HepG2 (cell line): ENCODE data around the gene TMEM250. TPM values are rescaled to one million over a fixed set of nuclear protein-coding genes. Genes with fewer than 3 reads are reported as not detected.
A peak's percentile ranks its signal among the peaks of the same experiment; 100 is the strongest.

Experiments used
- CTCF ChIP-seq: sonication (generic); formaldehyde crosslinking; IDR thresholded peaks from 2 replicates; pipeline ENCODE4 v1.5.0; 2020; ENCODE audit warnings: mild to moderate bottlenecking, missing genetic modification reagents, moderate library complexity
- DBP ChIP-seq: sonication (generic); formaldehyde crosslinking; IDR thresholded peaks from 2 replicates; pipeline ENCODE4 v1.4.0; 2020; ENCODE audit warnings: missing genetic modification reagents; ENCODE audit errors: not compliant biosample characterization
- ETV5 ChIP-seq: IDR thresholded peaks from 2 replicates; pipeline ENCODE4 v1.6.1; 2018; ENCODE audit warnings: missing biosample characterization, missing genetic modification reagents, inconsistent platforms, borderline replicate concordance
- FOSL2 ChIP-seq: sonication (generic); formaldehyde crosslinking; IDR thresholded peaks from 2 replicates; pipeline ENCODE4 v1.4.0; 2020; ENCODE audit warnings: missing genetic modification reagents
- HNRNPL ChIP-seq: fragments of 200-400 bp; formaldehyde crosslinking; IDR thresholded peaks from 2 replicates; pipeline ENCODE4 v1.6.1; 2017; ENCODE audit warnings: mild to moderate bottlenecking, low read depth, low read length
- HOXA3 ChIP-seq: sonication (generic); formaldehyde crosslinking; IDR thresholded peaks from 2 replicates; pipeline ENCODE4 v1.5.0; 2020; ENCODE audit warnings: missing genetic modification reagents
- IRF2 ChIP-seq: IDR thresholded peaks from 2 replicates; pipeline ENCODE4 v1.6.1; 2018; ENCODE audit warnings: missing genetic modification reagents, missing compliant biosample characterization
- KLF6 ChIP-seq: IDR thresholded peaks from 2 replicates; pipeline ENCODE4 v1.8.0; 2016; ENCODE audit warnings: missing biosample characterization, missing genetic modification reagents
- NFE2L2 ChIP-seq: fragments of 150-350 bp; IDR thresholded peaks from 2 replicates; pipeline ENCODE4 v1.6.1; 2014; ENCODE audit warnings: low read length
- PBX3 ChIP-seq: sonication (generic); formaldehyde crosslinking; IDR thresholded peaks from 2 replicates; pipeline ENCODE4 v1.8.1; 2023; ENCODE audit warnings: missing genetic modification reagents, inconsistent platforms, borderline replicate concordance
- SOX6 ChIP-seq, 2 experiments: fragments of 450-650 bp in 1 of 2; sonication (generic) in 1 of 2; formaldehyde crosslinking in 1 of 2; IDR thresholded peaks; 2 replicates each; pipeline versions ENCODE4 v1.4.0 to v1.6.1; 2017 to 2020; ENCODE audit warnings: antibody characterized with exemption in 1 of 2, mild to moderate bottlenecking in 1 of 2, missing genetic modification reagents in 1 of 2
- SPEN ChIP-seq: sonication (generic); formaldehyde crosslinking; IDR thresholded peaks from 2 replicates; pipeline ENCODE4 v1.5.1; 2020; ENCODE audit warnings: low read depth, mild to moderate bottlenecking, missing genetic modification reagents
- TBP ChIP-seq: sonication (generic); formaldehyde crosslinking; IDR thresholded peaks from 2 replicates; pipeline ENCODE4 v1.5.0; 2020; ENCODE audit warnings: missing genetic modification reagents
- THRA ChIP-seq: sonication (generic); formaldehyde crosslinking; IDR thresholded peaks from 2 replicates; pipeline ENCODE4 v1.4.0; 2020; ENCODE audit warnings: missing genetic modification reagents, borderline replicate concordance
- ZBTB4 ChIP-seq: sonication (generic); formaldehyde crosslinking; IDR thresholded peaks from 2 replicates; pipeline ENCODE4 v1.4.0; 2020; ENCODE audit warnings: missing genetic modification reagents, mild to moderate bottlenecking, borderline replicate concordance
- ZFP36L1 ChIP-seq: sonication (generic); formaldehyde crosslinking; IDR thresholded peaks from 2 replicates; pipeline ENCODE4 v1.8.0; 2022; ENCODE audit warnings: mild to moderate bottlenecking, missing genetic modification reagents, moderate library complexity
- ZNF569 ChIP-seq: sonication (generic); formaldehyde crosslinking; IDR thresholded peaks from 2 replicates; pipeline ENCODE4 v1.5.0; 2020; ENCODE audit warnings: mild to moderate bottlenecking, missing genetic modification reagents, moderate library complexity, borderline replicate concordance
- ZNF776 ChIP-seq: sonication (generic); formaldehyde crosslinking; IDR thresholded peaks from 2 replicates; pipeline ENCODE4 v1.4.0; 2020; ENCODE audit warnings: mild to moderate bottlenecking, missing genetic modification reagents
- ZNF878 ChIP-seq: sonication (generic); formaldehyde crosslinking; IDR thresholded peaks from 2 replicates; pipeline ENCODE4 v1.8.1; 2023; ENCODE audit warnings: mild to moderate bottlenecking, missing genetic modification reagents, moderate library complexity
- ZNF883 ChIP-seq: sonication (generic); formaldehyde crosslinking; IDR thresholded peaks from 2 replicates; pipeline ENCODE4 v1.5.1; 2020; ENCODE audit warnings: mild to moderate bottlenecking, missing genetic modification reagents; ENCODE audit errors: not compliant biosample characterization
- polyA plus RNA-seq, 8 experiments: library from polyadenylated mRNA; depleted of rRNA in 3 of 8; stranded (reverse) in 7 of 8; unstranded in 1 of 8; fragments of >200 nt; fragmentation: Illumina TruSeq in 4 of 8; extraction: Trizol in 4 of 8; gene quantifications; 2 replicates each; pipeline versions ENCODE4 v1.2.1 to v1.2.3, GENCODE V29; 2011 to 2016; ENCODE audit warnings: low read depth in 4 of 8, missing spikeins in 1 of 8, mixed read lengths in 1 of 8; ENCODE audit not compliant: insufficient read depth in 1 of 8
- total RNA-seq, 5 experiments: library from RNA; depleted of rRNA; stranded (reverse); fragments of >200 nt; fragmentation: Illumina TruSeq; extraction: Trizol; gene quantifications; 2 replicates each; pipeline ENCODE4 v1.2.3, GENCODE V29; 2016; ENCODE audit warnings: low read depth in 1 of 5

The TMEM250 gene
- total and polyA plus RNA-seq, 2 of the 13 experiments (the other 11 are each of a cell fraction or from before 2014, with no cell fraction given): 5.5 to 13.9 TPM

GRCh38 chr9:136118320-136119060 lies at the start of gene TMEM250 (continued):
- TF ChIP-seq ZNF776 (CRISPR knock-in tag) (peak; percentile 87), ZBTB4 (no peak; the same call in 1 of the 2 replicates), HOXA3 (CRISPR knock-in tag) (peak; percentile 79; the same call in 1 of the 2 replicates), ETV5 (CRISPR knock-in tag) (no peak; the same call in 1 of the 2 replicates), DBP (CRISPR knock-in tag) (no peak), SPEN (CRISPR knock-in tag) (peak; percentile 97), ZNF883 (CRISPR knock-in tag) (no peak), TBP (CRISPR knock-in tag) (no peak), IRF2 (CRISPR knock-in tag) (peak; percentile 79; the same call in 1 of the 2 replicates), SOX6 (IDR thresholded peaks at IDR 0.05) (no peak), SOX6 (CRISPR knock-in tag; IDR thresholded peaks at IDR 0.05) (peak; percentile 67), THRA (CRISPR knock-in tag) (peak; percentile 41; the same call in 1 of the 2 replicates), KLF6 (CRISPR knock-in tag) (no peak), CTCF (CRISPR knock-in tag) (peak; percentile 54), NFE2L2 (no peak), ZNF569 (CRISPR knock-in tag) (no peak), ZNF878 (CRISPR knock-in tag) (no peak), ZFP36L1 (CRISPR knock-in tag) (peak; percentile 75; the same call in 1 of the 2 replicates), HNRNPL (no peak), PBX3 (CRISPR knock-in tag) (no peak), FOSL2 (CRISPR knock-in tag) (peak; percentile 32)
